IPS-18c (cell line): ENCODE results near the gene FOXN4.
"Not testable (repeated sequence)": the region's sequence is repeated elsewhere in the genome, so short reads cannot be mapped to it uniquely, and the experiment has no call there.

Source experiments
- H3K4me3 ChIP-seq: 2 replicates; pipeline ENCODE4 v1.7.0; 2013; ENCODE audit warnings: low read depth, mild to moderate bottlenecking, low read length, moderate library complexity; ENCODE audit not compliant: insufficient read depth
- H3K9me3 ChIP-seq: one replicate; pipeline ENCODE4 v1.6.1; 2013; ENCODE audit warnings: mild to moderate bottlenecking, low read length, moderate library complexity; ENCODE audit not compliant: control insufficient read depth, insufficient read depth

The FOXN4 gene, protein sequence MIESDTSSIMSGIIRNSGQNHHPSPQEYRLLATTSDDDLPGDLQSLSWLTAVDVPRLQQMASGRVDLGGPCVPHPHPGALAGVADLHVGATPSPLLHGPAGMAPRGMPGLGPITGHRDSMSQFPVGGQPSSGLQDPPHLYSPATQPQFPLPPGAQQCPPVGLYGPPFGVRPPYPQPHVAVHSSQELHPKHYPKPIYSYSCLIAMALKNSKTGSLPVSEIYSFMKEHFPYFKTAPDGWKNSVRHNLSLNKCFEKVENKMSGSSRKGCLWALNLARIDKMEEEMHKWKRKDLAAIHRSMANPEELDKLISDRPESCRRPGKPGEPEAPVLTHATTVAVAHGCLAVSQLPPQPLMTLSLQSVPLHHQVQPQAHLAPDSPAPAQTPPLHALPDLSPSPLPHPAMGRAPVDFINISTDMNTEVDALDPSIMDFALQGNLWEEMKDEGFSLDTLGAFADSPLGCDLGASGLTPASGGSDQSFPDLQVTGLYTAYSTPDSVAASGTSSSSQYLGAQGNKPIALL

GRCh38 chr12:109308534-109309380 lies at the start of gene FOXN4:
TSS of gene FOXN4 (minus strand) at chr12:109309284. CDS start at chr12:109308321, 963 bp downstream.
- peak within 1 kb of the TSS; percentile 55 for H3K4me3 ChIP-seq
- no peaks in the 10 kb centered on the region for H3K9me3 ChIP-seq

- Histone ChIP-seq H3K9me3 (no peaks in the 10 kb centered on the region), H3K4me3 (no peak overlapping the region)
Measured at GRCh38 chr12:109358154-109358869, 49.2 kb upstream of the FOXN4 start.

DNA sequence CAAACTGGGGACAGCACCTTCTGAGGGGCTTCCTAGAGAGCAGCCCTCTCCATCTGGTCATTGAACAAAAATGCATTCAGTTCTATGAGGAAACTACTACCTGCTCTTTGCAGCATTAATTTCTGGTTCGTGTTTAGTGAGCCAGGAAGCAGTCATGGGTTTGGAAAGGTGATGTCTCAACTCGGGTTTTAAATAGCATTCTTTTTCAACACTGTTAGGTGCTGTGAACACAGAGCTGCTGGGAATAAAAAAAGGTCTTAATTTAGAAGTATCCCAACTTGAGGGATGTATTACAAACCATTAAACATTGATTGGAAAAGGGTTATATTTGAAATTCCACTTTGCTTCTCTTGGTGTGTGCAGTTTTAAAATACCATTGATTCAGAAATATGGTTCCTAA lies 47.9 kb upstream of the FOXN4 start:
- Histone ChIP-seq H3K4me3 (no peak overlapping the region), H3K9me3 (no peaks in the 10 kb centered on the region)

GRCh38 chr12:109356577-109356976 lies 47.5 kb upstream of the FOXN4 start:
- Histone ChIP-seq H3K9me3 (no peaks in the 10 kb centered on the region), H3K4me3 (no peak overlapping the region)

GRCh38 chr12:109352184-109352583 lies 43.1 kb upstream of the FOXN4 start:
- H3K9me3 ChIP-seq = no peaks in the 10 kb centered on the region
- H3K4me3 ChIP-seq = no peak overlapping the region

DNA sequence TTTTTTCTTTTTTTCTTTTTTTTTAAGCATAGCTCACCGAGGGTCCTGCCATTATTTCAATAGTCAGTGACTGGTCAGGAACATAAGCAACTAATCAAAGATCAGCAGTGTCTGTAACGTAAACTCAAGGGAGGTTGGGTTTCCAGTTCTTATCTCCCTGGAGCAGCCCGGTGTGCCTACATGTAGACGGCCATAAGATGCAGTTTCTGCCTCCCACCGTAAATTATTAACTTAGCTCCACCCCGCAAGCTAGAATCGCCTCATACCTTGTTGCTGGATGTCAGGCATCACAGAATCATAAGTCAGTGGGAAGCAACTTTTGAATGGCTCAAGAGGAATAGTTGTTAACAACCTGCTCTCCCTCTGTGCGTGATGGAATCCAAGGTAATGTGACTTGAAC lies 38.5 kb upstream of the FOXN4 start, which contains the start of gene MYO1H:
Gene MYO1H, plus strand, starts transcription at position 312 of the 400 bp plus-strand sequence. Its CDS starts 61 bp downstream, at position 373.
- Histone ChIP-seq H3K9me3 (no peaks in the 10 kb centered on the region), H3K4me3 (no peak within 1 kb of the TSS)

- no peak overlapping the region for H3K4me3 ChIP-seq
- H3K9me3 ChIP-seq = no peaks in the 10 kb centered on the region
Measured at GRCh38 chr12:109346920-109347319, 37.8 kb upstream of the FOXN4 start.

- Histone ChIP-seq H3K4me3 (no peak overlapping the region), H3K9me3 (no peaks in the 10 kb centered on the region)
Measured at GRCh38 chr12:109345428-109345827, 36.3 kb upstream of the FOXN4 start.

GRCh38 chr12:109343677-109344076 lies 34.6 kb upstream of the FOXN4 start:
- no peak overlapping the region for H3K4me3 ChIP-seq
- H3K9me3 ChIP-seq = no peaks in the 10 kb centered on the region

GRCh38 chr12:109336593-109336992 lies 27.5 kb upstream of the FOXN4 start:
- Histone ChIP-seq H3K9me3 (no peaks in the 10 kb centered on the region), H3K4me3 (no peak overlapping the region)

DNA sequence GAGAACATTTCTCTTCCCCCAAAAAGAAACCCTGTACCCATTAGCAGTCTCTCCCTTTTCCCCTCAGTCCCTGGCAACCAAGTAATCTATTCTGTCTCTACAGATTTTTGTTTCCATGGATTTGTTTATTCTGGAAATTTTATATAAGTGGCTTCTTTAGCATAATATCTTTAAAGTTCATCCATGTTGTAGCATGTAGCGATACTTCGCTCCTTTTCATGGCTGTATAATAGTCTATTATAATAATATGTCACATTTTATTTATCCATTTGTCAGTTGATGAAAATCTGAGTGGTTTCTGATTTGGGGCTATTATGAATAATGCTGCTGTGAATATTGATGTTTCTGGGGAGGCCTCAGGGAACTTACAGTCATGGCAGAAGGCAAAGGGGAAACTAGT lies 25.8 kb upstream of the FOXN4 start:
- H3K4me3 ChIP-seq = no peak overlapping the region

GRCh38 chr12:109331301-109331952 lies 22.3 kb upstream of the FOXN4 start:
- no peak overlapping the region for H3K4me3 ChIP-seq
- no peaks in the 10 kb centered on the region for H3K9me3 ChIP-seq

More for the DNA sequence above, 25.8 kb upstream of the FOXN4 start:
- H3K9me3 ChIP-seq = no peaks in the 10 kb centered on the region

- Histone ChIP-seq H3K9me3 (no peaks in the 10 kb centered on the region), H3K4me3 (no peak overlapping the region)
Measured at GRCh38 chr12:109330282-109331230, 21.5 kb upstream of the FOXN4 start.

DNA sequence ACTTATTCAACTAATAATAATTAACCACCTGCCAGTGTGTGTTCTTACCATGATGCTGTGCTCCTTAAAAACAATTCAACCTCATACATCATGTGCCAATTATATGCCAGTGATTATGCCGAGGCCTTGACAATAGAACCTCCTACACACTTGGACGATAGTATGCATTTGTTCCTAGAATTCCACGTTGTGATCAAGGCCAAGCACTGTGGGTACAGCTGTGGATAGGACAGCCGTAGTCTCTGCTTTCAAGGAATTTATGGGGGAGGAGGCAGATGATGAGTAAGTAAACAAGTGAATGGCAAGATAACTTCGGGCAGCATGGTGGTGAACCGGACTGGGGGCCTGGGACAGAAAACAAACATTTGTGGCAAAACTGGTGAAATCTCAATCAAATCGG lies 20.6 kb upstream of the FOXN4 start:
- Histone ChIP-seq H3K9me3 (no peaks in the 10 kb centered on the region), H3K4me3 (no peak overlapping the region)

DNA sequence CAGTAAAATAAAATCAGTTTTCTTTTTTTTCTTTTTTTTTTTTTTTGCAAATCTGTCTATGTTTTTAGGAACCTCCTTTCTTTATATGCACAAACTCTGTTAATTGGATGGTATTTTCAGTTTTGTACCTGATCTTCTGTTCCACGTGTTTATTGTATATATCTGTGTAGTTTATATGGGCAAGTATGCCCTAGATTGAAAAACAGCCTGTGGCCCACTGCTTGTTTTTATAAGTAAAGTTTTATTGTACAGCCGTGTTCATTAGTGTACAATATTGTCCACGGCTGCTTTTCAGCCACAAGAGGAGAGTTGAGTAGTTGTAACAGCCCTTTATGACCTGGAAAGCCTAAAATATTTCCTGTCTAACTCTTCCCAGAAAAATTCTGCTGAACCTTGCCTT lies 19.9 kb upstream of the FOXN4 start:
- no peak overlapping the region for H3K4me3 ChIP-seq
- H3K9me3 ChIP-seq = no peaks in the 10 kb centered on the region

- not testable (repeated sequence) for H3K4me3 ChIP-seq, H3K9me3 ChIP-seq
Measured at GRCh38 chr12:109321294-109321693, 12.2 kb upstream of the FOXN4 start.
